ENCODE data around the gene GJA3. TPM values are rescaled to one million over a fixed set of nuclear protein-coding genes. Genes with fewer than 3 reads are reported as not detected.

The GJA3 gene
- total and polyA plus RNA-seq, 4 donors: 0.02 to 0.31 (median 0.03) TPM; not detected in 1

GRCh38 chr13:20148501-20149183 is 12.2 kb downstream of the GJA3 start:
- H3K36me3 ChIP-seq (ENCODE audit: control insufficient read depth in 4 of 4, insufficient read depth in 4 of 4, low read length in 4 of 4): no peaks in the 10 kb centered on the region

GRCh38 chr13:20146381-20146780 is 14.5 kb downstream of the GJA3 start:
- ATAC-seq (ENCODE audit: insufficient read depth, low FRiP score) (no peak), DNase-seq (no peak)
- no peaks in the 10 kb centered on the region for H3K36me3 ChIP-seq (ENCODE audit: control insufficient read depth in 4 of 4, insufficient read depth in 4 of 4, low read length in 4 of 4)
- WGBS, 2 donors: 87 to 88% methylated on average over 1 of the region's 1 CpG
- H3K9ac ChIP-seq (ENCODE audit: insufficient read depth in 1 of 2, low read length in 2 of 2): no peak overlapping the region
- H3K27ac ChIP-seq (ENCODE audit: low read depth in 1 of 2, low read length in 1 of 2): no peak overlapping the region
- H3K27me3 ChIP-seq (ENCODE audit: control insufficient read depth in 3 of 3, insufficient read depth in 3 of 3, low read length in 2 of 3): peaks cover 0 to 40% (median 36%) of the 10 kb centered on the region in 3 donors
- H3K4me1 ChIP-seq (ENCODE audit: control insufficient read depth in 5 of 5, insufficient read depth in 5 of 5, low read length in 5 of 5): peaks cover 0 to 9% (median 3%) of the 10 kb centered on the region in 5 donors
- peaks cover 0 to 5% (median 0%) of the 10 kb centered on the region in 4 donors for H3K9me3 ChIP-seq (ENCODE audit: control insufficient read depth in 4 of 4, insufficient read depth in 3 of 4, low read length in 3 of 4)
- H3K4me3 ChIP-seq: no peak overlapping the region
- no peak for TF ChIP-seq CTCF (IDR thresholded peaks at IDR 0.05; ENCODE audit: control extremely low read depth, extremely low read depth)

More at GRCh38 chr13:20148501-20149183, 12.2 kb downstream of the GJA3 start:
- TF ChIP-seq CTCF (IDR thresholded peaks at IDR 0.05; ENCODE audit: control extremely low read depth, extremely low read depth): no peak
- WGBS, 2 donors: 89 to 91% methylated on average over 16 of the region's 16 CpGs
- H3K27ac ChIP-seq (ENCODE audit: low read depth in 1 of 2, low read length in 1 of 2): no peak overlapping the region
- H3K4me1 ChIP-seq (ENCODE audit: control insufficient read depth in 5 of 5, insufficient read depth in 5 of 5, low read length in 5 of 5): no peaks in the 10 kb centered on the region
- no peak overlapping the region for H3K4me3 ChIP-seq
- DNase-seq: no peak
- peaks cover 0 to 28% (median 28%) of the 10 kb centered on the region in 3 donors for H3K27me3 ChIP-seq (ENCODE audit: control insufficient read depth in 3 of 3, insufficient read depth in 3 of 3, low read length in 2 of 3)
- ATAC-seq (ENCODE audit: insufficient read depth, low FRiP score): no peak
- H3K9ac ChIP-seq (ENCODE audit: insufficient read depth in 1 of 2, low read length in 2 of 2): no peak overlapping the region
- H3K9me3 ChIP-seq (ENCODE audit: control insufficient read depth in 4 of 4, insufficient read depth in 3 of 4, low read length in 3 of 4): no peaks in the 10 kb centered on the region

- 79 to 85% methylated on average over 7 of the region's 7 CpGs for WGBS, 2 donors
- no peak for ATAC-seq (ENCODE audit: insufficient read depth, low FRiP score)
- no peak for DNase-seq
- Histone ChIP-seq H3K4me3 (no peak overlapping the region), H3K9ac (ENCODE audit: insufficient read depth in 1 of 2, low read length in 2 of 2) (no peak overlapping the region), H3K9me3 (ENCODE audit: control insufficient read depth in 4 of 4, insufficient read depth in 3 of 4, low read length in 3 of 4) (peaks cover 0 to 5% (median 0%) of the 10 kb centered on the region in 4 donors), H3K27me3 (ENCODE audit: control insufficient read depth in 3 of 3, insufficient read depth in 3 of 3, low read length in 2 of 3) (peaks cover 0 to 45% (median 36%) of the 10 kb centered on the region in 3 donors), H3K4me1 (ENCODE audit: control insufficient read depth in 5 of 5, insufficient read depth in 5 of 5, low read length in 5 of 5) (peaks cover 0 to 10% (median 3%) of the 10 kb centered on the region in 5 donors), H3K36me3 (ENCODE audit: control insufficient read depth in 4 of 4, insufficient read depth in 4 of 4, low read length in 4 of 4) (no peaks in the 10 kb centered on the region), H3K27ac (ENCODE audit: low read depth in 1 of 2, low read length in 1 of 2) (no peak overlapping the region)
- no peak for TF ChIP-seq CTCF (IDR thresholded peaks at IDR 0.05; ENCODE audit: control extremely low read depth, extremely low read depth)
Measured at GRCh38 chr13:20145521-20145920, 15.3 kb downstream of the GJA3 start.
